Suprapubic skin (tissue), 3 donors: Measurements from ENCODE around the gene ALDH1L1.

Experiments used
- CTCF ChIP-seq, 2 donors: fragments of 200-600 bp in 1 of 2; fragments of 450-650 bp in 1 of 2; sonication (generic) in 1 of 2; IDR thresholded peaks; one replicate each; pipeline ENCODE4 v1.5.1; 2016 to 2019; ENCODE audit warnings: antibody characterized with exemption in 2 of 2, mild to moderate bottlenecking in 1 of 2, moderate library complexity in 1 of 2
- POLR2AphosphoS5 ChIP-seq, 3 donors: sonication (generic); formaldehyde crosslinking; IDR thresholded peaks; one replicate each; pipeline ENCODE4 v1.6.1; 2017; ENCODE audit warnings: antibody characterized with exemption in 3 of 3

- TF ChIP-seq CTCF (IDR thresholded peaks at IDR 0.05) (no peak), POLR2AphosphoS5 (IDR thresholded peaks at IDR 0.05) (no peak)
Observed at GRCh38 chr3:126212250-126212619, 31.8 kb upstream of the ALDH1L1 start.
